ENCODE results near the gene CHURC1.

CHURC1 gene

DNA sequence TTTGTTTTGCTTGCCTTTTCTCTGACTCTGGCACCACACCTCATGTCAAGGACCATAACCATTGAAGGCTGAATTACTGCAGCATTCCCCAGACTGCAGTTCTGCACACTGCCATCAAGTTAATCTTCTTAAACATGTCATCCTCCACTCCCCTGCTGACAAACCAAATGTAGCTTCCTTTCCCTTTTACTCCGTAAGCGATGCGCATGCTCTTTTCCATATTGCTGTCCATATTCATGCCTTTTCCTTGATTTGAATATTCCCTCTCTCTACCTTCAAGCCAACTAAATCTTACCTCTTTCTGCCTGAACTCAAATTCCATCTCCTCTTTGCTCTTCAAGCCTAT is 14.7 kb downstream of the CHURC1 start:
- DNase-seq (ENCODE audit: low read depth), result no peak
- TF ChIP-seq, protein P1, sequence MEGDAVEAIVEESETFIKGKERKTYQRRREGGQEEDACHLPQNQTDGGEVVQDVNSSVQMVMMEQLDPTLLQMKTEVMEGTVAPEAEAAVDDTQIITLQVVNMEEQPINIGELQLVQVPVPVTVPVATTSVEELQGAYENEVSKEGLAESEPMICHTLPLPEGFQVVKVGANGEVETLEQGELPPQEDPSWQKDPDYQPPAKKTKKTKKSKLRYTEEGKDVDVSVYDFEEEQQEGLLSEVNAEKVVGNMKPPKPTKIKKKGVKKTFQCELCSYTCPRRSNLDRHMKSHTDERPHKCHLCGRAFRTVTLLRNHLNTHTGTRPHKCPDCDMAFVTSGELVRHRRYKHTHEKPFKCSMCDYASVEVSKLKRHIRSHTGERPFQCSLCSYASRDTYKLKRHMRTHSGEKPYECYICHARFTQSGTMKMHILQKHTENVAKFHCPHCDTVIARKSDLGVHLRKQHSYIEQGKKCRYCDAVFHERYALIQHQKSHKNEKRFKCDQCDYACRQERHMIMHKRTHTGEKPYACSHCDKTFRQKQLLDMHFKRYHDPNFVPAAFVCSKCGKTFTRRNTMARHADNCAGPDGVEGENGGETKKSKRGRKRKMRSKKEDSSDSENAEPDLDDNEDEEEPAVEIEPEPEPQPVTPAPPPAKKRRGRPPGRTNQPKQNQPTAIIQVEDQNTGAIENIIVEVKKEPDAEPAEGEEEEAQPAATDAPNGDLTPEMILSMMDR (IDR thresholded peaks at IDR 0.05; ENCODE audit: low read depth, low read length, missing control alignments), result no peak
- no peak overlapping the region for H3K4me3 ChIP-seq (ENCODE audit: low read depth, low read length)

DNA sequence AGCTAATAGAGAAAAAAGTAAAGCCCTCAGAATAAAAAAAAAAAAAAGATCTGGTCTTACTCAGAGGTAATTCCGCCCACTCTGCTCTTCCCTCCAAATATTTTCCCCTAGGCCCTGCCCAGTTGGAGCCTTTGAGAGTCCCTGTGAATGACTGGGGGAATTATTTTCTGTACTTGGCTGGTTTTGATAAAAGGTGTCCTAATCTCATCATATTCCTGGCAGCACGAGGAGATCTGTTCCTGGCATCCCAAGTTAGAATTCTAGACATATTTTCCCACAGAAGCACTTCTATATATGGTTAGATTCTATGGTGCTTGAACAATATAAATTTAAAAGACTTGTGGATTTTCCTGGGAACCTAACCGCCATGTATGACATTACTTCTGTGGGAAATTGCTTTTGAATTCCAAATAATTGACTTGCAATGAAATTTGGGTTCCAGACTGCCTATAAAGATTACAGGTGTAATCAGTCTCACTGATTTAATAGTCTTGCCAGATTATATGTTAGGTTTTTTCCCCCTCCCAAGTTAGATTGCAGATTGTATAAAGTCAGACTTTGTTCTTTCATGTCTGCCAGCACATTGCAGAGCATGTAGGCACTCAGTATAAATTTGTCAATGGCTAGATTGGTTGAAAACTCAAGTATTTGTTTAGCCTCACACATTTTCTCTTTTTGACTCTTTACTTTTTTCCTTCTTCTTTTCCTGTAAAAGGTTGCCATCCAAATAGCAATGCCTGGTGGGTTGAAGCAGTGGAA is 16.0 kb downstream of the CHURC1 start:
- no peak overlapping the region for H3K4me3 ChIP-seq (ENCODE audit: low read depth, low read length)
- TF ChIP-seq, protein P1 (IDR thresholded peaks at IDR 0.05; ENCODE audit: low read depth, low read length, missing control alignments), result no peak
- no peak for DNase-seq (ENCODE audit: low read depth)

DNA sequence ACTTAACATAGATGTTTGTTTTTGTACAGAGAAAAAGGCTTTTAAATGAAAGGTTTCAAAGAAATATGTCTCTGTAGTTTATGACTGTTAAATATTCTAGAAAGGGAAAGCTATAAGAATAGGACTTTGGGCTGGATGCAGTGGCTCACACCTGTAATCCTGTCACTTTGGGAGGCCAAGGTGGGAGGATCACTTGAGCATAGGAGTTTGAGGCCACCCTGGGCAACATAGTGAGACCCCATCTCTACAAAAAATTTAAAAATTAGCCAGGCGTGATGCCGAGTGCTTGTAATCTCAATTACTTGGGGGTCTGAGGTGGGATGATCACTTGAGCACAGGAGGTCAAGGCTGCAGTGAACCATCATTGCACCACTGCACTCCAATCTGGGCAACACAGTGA is 16.9 kb downstream of the CHURC1 start:
- no peak for DNase-seq (ENCODE audit: low read depth)
- TF ChIP-seq, protein P1 (IDR thresholded peaks at IDR 0.05; ENCODE audit: low read depth, low read length, missing control alignments), result no peak
- H3K4me3 ChIP-seq (ENCODE audit: low read depth, low read length), result no peak overlapping the region

GRCh38 chr14:64932231-64932630 is 18.0 kb downstream of the CHURC1 start:
- no peak for DNase-seq (ENCODE audit: low read depth)
- TF ChIP-seq, protein P1 (IDR thresholded peaks at IDR 0.05; ENCODE audit: low read depth, low read length, missing control alignments), result no peak
- H3K4me3 ChIP-seq (ENCODE audit: low read depth, low read length), result no peak overlapping the region

DNA sequence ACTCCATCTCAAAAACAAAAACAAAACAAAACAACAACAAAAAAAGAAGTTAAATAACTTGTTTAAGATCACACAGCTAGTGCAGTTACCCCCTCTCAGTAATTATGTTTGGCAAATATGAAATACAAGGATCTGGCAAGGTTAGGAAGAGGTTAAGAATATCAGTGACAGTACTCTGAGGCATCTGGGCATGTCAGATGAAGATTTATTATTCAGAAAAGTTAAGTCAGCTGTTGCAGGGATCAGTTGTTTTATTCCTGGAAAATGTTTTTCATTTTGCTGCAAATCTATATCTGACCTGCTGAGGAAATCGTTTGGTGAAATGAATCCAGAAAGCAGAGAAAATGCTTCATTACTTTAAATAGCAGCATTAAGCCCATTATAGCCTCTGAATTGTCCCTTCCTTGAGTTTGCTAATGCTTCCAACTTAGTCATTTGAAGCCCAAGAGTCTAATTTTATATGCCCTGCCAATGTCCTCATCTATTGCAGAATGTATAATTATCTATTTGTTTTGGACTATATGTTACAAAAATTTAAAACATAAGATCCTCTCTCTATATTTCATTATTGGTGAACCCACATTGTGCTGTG is 20.2 kb downstream of the CHURC1 start:
- DNase-seq (ENCODE audit: low read depth), result no peak
- no peak overlapping the region for H3K4me3 ChIP-seq (ENCODE audit: low read depth, low read length)
- TF ChIP-seq, protein P1 (IDR thresholded peaks at IDR 0.05; ENCODE audit: low read depth, low read length, missing control alignments), result no peak

GRCh38 chr14:64935508-64935907 is 21.3 kb downstream of the CHURC1 start:
- TF ChIP-seq, protein P1 (IDR thresholded peaks at IDR 0.05; ENCODE audit: low read depth, low read length, missing control alignments), result no peak
- no peak overlapping the region for H3K4me3 ChIP-seq (ENCODE audit: low read depth, low read length)
- DNase-seq (ENCODE audit: low read depth), result no peak
